ENCODE data around the gene TSPEAR. TPM values are rescaled to one million over a fixed set of nuclear protein-coding genes. Genes with fewer than 3 reads are reported as not detected.

TSPEAR gene
- total RNA-seq, 2 donors from 2014 or later, result not detected

DNA sequence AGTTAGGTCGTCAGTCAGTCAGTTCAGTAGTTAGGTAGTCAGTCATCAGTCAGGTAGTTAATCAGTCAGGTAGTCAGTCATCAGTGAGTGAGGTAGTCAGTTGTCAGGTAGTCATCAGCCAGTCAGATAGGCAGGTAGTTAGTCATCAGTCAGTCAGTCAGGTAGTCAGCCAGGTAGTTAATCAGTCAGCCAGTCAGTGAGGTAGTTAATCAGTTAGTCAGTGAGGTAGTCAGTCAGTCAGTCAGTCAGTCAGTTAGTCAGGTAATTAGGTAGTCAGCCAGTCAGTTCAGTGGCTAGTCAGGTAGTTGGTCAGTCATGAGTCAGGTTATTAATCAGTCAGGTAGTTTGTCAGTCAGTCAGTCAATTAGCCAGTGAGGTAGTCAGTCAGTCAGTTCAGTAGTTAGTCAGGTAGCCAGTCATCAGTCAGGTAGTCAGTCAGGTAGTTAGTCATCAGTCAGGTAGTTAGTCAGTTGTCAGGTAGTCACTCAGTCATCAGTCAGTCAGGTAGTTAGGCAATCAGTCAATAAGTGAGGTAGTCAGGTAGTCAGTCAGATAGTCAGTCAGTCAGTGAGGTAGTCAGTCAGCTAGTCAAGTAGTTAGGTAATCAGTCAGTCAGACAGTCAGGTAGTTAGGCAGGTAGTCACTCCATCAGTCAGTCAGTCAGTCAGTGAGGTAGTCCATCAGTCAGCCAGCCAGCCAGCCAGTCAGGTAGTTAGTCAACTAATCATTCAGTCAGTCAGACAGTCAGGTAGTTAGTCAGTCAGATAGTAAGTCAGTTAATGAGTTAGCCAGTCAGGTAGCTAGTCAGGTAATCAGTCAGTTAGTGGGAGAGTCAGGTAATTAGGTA is 187.6 kb downstream of the TSPEAR start:
- H3K9me3 ChIP-seq, result no peaks in the 10 kb centered on the region
- no peak for DNase-seq (ENCODE audit: low spot score)
- TF ChIP-seq, protein P1, sequence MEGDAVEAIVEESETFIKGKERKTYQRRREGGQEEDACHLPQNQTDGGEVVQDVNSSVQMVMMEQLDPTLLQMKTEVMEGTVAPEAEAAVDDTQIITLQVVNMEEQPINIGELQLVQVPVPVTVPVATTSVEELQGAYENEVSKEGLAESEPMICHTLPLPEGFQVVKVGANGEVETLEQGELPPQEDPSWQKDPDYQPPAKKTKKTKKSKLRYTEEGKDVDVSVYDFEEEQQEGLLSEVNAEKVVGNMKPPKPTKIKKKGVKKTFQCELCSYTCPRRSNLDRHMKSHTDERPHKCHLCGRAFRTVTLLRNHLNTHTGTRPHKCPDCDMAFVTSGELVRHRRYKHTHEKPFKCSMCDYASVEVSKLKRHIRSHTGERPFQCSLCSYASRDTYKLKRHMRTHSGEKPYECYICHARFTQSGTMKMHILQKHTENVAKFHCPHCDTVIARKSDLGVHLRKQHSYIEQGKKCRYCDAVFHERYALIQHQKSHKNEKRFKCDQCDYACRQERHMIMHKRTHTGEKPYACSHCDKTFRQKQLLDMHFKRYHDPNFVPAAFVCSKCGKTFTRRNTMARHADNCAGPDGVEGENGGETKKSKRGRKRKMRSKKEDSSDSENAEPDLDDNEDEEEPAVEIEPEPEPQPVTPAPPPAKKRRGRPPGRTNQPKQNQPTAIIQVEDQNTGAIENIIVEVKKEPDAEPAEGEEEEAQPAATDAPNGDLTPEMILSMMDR (IDR thresholded peaks at IDR 0.05), result no peak

DNA sequence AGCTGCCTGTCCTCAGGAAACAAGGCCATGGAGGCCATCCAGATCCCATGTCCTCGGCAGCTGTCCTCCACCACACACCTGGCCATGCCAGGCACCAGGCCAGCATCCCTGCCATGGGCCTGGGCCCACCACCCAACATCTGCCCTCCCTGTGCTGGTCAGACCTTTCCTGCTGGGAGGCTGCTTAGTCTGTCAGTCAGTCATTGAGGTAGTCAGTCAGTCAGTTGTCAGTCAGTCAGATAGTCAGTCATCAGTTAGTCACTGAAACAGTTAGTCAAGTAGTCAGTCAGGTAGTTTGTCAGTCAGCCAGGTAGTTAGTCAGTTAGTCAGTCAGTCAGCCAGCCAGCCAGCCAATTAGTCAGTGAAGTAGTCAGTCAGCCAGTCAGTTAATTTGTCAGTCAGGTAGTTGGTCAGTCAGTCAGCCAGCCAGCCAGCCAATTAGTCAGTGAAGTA is 188.6 kb downstream of the TSPEAR start:
- TF ChIP-seq, protein P1 (IDR thresholded peaks at IDR 0.05), result no peak
- Histone ChIP-seq H3K36me3 (no peaks in the 10 kb centered on the region), H3K27ac (no peak overlapping the region), H3K27me3 (no peaks in the 10 kb centered on the region), H3K9me3 (no peaks in the 10 kb centered on the region), H3K4me1 (no peaks in the 10 kb centered on the region), H3K4me3 (no peak overlapping the region)
- no peak for DNase-seq (ENCODE audit: low spot score)

More for the DNA sequence above, 187.6 kb downstream of the TSPEAR start:
- H3K36me3 ChIP-seq, result no peaks in the 10 kb centered on the region
- no peaks in the 10 kb centered on the region for H3K4me1 ChIP-seq
- H3K4me3 ChIP-seq, result no peak overlapping the region
- no peaks in the 10 kb centered on the region for H3K27me3 ChIP-seq
- no peak overlapping the region for H3K27ac ChIP-seq

DNA sequence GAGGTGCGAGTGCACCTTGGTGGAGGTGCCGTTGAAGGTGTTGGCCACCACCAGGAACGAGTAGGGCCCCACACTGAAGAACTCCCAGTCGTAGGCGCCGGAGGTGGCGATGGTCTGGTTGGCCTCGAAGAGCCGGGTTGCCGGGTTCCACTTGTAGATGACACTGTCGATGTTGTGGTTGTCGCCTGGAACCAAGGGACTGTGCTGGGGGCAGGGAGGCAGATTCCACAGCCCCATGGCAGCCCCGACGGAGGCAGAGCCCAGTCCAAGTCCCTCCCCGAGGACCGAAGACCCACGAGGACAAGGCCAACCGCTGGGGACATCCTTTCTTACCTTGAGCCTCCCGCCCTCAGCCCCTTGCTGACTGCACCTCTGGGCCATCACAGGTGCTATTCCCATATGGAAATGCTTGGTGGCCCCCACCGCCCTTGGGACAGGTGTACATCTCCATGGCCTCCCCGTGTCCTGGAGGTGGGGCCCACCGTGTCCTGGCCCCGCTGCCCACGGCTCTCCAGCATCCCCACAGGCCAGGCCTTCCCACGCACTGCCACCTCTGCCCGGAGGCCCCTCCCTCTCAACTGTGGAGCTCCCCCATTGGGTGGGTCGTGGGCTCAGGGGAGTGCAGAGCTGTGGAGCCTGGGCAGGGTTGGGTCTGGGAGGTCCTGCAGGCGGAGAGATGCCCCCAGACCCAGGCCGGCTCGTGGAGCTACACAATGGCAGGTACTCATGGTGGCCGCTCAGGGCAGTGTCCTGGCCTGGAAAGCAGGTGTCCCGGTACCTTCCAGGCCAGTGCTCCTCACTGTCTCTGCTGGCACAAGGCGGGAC is 189.2 kb downstream of the TSPEAR start:
- no peaks in the 10 kb centered on the region for H3K4me1 ChIP-seq
- no peak overlapping the region for H3K4me3 ChIP-seq
- no peaks in the 10 kb centered on the region for H3K36me3 ChIP-seq
- no peaks in the 10 kb centered on the region for H3K27me3 ChIP-seq
- H3K9me3 ChIP-seq, result no peaks in the 10 kb centered on the region
- H3K27ac ChIP-seq, result no peak overlapping the region
- TF ChIP-seq, protein P1 (IDR thresholded peaks at IDR 0.05), result no peak
- no peak for DNase-seq (ENCODE audit: low spot score)

DNA sequence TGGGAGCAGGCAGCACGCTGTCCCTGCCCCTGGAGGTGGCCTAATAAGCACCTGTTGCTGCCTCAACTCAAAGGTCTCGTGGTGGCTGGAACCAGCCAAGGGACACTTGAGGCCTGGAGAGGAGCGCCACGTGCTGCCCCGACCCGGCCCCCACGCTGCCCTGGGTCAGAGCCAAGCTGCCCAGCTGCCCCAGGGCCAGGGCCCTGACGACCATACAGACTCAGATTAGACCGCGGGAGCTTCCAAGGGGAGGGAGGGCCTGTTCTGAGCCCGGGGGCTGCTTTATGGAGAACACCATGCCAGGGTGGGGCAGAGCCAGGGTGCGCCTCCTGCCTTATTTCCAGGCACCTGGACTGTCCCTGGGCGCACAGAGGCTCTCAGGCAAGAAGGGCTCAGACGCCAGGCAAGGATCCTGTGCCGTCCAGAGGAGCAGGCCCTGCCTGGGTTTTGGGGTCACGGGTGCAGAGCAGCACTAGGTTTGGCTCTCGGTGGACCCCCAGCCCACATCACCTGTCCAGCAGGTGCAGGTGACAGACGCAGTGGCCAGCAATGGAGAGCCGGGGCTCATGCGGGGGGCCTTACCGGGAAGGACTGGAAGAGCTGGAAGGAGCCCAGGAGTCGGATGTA is 190.0 kb downstream of the TSPEAR start:
- H3K27me3 ChIP-seq, result no peaks in the 10 kb centered on the region
- TF ChIP-seq, protein P1 (IDR thresholded peaks at IDR 0.05), result no peak
- DNase-seq (ENCODE audit: low spot score), result no peak
- H3K9me3 ChIP-seq, result no peaks in the 10 kb centered on the region
- H3K4me1 ChIP-seq, result no peaks in the 10 kb centered on the region
- H3K4me3 ChIP-seq, result no peak overlapping the region
- no peaks in the 10 kb centered on the region for H3K36me3 ChIP-seq
- no peak overlapping the region for H3K27ac ChIP-seq

DNA sequence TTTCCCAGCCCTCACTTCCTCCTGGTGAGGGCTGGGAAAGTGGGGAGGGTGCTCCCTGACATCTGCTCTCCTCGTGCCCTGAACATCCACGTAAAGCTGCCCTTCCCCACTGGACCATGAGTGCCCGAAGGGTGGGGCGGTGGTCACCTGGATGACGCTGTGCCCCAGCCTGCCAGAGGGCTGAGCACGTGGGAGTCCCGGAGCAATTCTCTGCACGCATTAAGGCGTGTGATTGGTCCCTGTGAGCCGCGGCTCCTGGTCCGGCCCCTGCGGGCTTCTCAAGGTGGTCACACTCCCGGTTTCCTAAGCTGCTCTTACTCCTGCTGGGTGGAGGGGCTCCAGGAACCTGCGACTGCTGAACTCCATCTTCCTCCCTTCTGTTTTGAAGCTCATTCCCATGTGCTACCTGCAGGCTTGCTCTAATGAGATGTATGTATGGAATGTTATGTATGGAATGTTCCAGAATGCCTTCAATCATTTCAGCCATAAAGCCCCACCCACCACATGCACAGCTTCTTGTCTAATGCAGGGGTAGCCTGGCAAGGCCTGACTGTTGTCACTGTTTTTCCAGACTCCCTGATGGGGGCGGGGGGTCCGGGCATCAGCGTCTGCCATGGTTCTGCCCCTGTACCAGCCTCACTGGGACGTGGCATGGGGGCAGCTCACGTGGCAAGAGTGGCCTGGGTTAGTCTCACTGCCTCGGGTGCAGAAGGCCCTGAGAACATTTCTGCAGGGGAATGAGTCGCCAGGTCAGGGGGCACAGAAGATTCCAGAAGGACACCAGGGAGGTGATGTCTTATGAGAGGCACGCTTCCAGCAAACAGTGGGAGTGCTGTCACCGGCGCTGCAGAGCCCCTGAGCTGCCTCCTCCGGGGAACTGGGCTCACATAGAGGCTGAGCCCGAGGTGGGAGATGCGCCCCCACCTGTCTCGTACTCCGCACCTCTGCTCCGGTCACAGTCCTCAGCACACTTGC is 190.8 kb downstream of the TSPEAR start:
- Histone ChIP-seq H3K9me3 (no peaks in the 10 kb centered on the region), H3K36me3 (no peaks in the 10 kb centered on the region), H3K27me3 (no peaks in the 10 kb centered on the region), H3K4me1 (no peaks in the 10 kb centered on the region), H3K27ac (no peak overlapping the region), H3K4me3 (no peak overlapping the region)
- no peak for DNase-seq (ENCODE audit: low spot score)
- TF ChIP-seq, protein P1 (IDR thresholded peaks at IDR 0.05), result no peak

Data from right atrium auricular region (tissue), 2 donors.